ENCODE measurements around the gene ENTPD6. TPM values are rescaled to one million over a fixed set of nuclear protein-coding genes. Genes with fewer than 3 reads are reported as not detected.
"Not testable (repeated sequence)": the region's sequence is repeated elsewhere in the genome, so short reads cannot be mapped to it uniquely, and the experiment has no call there.

ENTPD6 gene
- total RNA-seq, 2 experiments from 2014 or later, result 45.3 to 49.6 TPM

DNA sequence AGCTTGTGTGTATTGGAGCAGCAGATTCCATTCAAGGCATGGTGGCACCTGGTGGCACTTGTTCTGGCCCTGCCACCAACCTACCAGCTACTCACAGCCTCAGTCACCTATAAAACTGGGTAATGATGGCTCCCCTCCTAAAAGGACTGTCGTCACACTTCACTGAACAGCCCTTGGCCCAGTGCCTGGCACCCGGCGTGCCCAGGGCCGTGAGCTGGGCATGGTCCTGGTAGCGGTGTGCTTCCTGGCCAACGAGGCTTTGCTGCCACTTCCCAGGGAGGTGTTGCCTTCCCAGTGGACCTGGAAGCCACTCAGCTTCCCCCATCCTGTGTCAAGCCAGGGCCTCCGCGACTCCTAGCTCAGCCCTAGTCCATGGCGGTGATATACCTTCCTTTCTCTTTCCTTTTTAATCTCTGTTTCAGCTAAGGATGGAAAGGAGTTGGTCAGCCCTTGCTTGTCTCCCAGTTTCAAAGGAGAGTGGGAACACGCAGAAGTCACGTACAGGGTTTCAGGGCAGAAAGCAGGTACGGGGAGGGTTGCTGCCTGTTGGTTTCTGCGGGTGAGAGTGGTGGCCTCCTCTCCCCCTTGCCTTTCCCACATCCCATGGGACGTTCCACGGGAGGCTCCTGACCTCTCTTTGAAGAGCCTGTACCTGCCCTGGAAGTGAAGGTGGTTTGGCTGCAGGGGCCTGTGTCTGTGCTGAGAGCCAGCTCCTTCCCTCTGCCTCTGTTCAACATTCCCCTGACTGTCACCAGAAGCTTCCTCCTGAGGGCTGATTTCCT lies 25.5 kb downstream of the ENTPD6 start:
- CTCF ChIA-PET, result no interaction called here
- POLR2A ChIA-PET, result no interaction called here

- CTCF ChIA-PET, result interaction anchor here (2.1 kb wide), 1 partner anchor 11 kb away, joined by 11 read pairs; no protein-coding TSS in a partner anchor
- POLR2A ChIA-PET, result no interaction called here
These were observed 26.3 kb downstream of the ENTPD6 start for GRCh38 chr20:25221592-25222460.

GRCh38 chr20:25222461-25223178 lies 27.1 kb downstream of the ENTPD6 start:
- ChIA-PET CTCF (interaction anchor here (1.0 to 2.1 kb wide), 4 partner anchors 11 to 74 kb away, joined by 3 to 11 read pairs (median 4); partner anchors contain the start of gene PYGB), POLR2A (interaction anchor here (1.2 kb wide), 1 partner anchor 25 kb away, joined by 6 read pairs; the partner anchor contains the start of gene PYGB)

DNA sequence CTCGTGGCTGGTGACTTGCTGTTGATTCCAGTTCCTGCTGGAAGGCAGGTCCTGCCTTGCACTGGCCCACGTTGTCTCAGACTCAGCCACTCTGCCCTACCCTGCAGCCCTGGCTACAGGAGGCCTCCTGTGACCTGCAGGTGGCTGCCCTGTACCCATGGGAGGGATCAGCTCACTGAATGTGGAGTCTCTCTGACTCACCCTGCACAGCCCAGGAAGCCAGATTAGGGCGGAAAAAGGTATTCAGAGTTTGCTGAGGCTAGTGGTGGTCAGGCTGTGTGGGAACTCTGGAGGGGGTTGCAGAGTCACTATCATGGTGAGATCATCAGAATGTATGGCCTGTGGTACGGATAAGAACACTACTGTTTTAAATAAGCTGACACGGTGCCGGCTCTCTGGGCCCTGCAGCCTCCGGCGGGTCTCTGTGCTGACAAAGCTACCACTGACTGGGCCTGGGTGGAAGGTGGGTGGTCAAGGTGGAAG lies 27.7 kb downstream of the ENTPD6 start:
- POLR2A ChIA-PET, result interaction anchor here (0.8 to 1.2 kb wide), 2 partner anchors 14 to 24 kb away, joined by 3 to 6 read pairs; partner anchors contain the start of gene PYGB

GRCh38 chr20:25223765-25224720 lies 28.5 kb downstream of the ENTPD6 start:
- CTCF ChIA-PET, result interaction anchor here (1.0 to 2.1 kb wide), 6 partner anchors 9 to 72 kb away, joined by 3 to 11 read pairs (median 4); partner anchors contain the start of gene PYGB

More for the DNA sequence above, 27.7 kb downstream of the ENTPD6 start:
- CTCF ChIA-PET, result interaction anchor here (1.0 to 2.1 kb wide), 5 partner anchors 10 to 73 kb away, joined by 3 to 11 read pairs (median 4); partner anchors contain the start of gene PYGB

DNA sequence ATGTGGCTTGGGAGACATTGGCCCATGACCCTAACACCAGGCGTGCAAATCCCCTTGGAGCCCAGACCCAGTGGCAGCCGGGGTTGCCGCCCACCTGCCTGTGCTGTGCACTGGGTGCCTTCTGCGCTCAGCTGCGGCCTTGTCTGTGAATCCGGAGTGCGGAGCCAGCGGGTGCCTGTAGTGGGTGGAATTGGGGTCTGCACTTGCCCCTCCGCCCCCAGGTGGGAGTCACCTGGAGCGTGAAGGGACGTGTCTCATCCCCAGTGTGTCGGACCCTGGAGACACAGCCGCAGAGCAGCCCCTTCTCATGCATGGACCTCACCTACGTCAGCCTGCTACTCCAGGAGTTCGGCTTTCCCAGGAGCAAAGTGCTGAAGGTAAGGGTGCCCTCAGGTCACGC lies 29.4 kb downstream of the ENTPD6 start:
- CTCF ChIA-PET, result interaction anchor here (1.3 kb wide), 1 partner anchor 11 kb away, joined by 3 read pairs; no protein-coding TSS in a partner anchor
- POLR2A ChIA-PET, result no interaction called here

More at GRCh38 chr20:25223765-25224720, 28.5 kb downstream of the ENTPD6 start:
- POLR2A ChIA-PET, result interaction anchor here (0.5 to 1.2 kb wide), 4 partner anchors 14 to 269 kb away, joined by 3 to 6 read pairs (median 3); partner anchors contain the start of gene PYGB

- ChIA-PET POLR2A (no interaction called here), CTCF (interaction anchor here (0.6 to 1.3 kb wide), 2 partner anchors 10 to 28 kb away, joined by 3 read pairs; no protein-coding TSS in a partner anchor)
These were observed 30.3 kb downstream of the ENTPD6 start for GRCh38 chr20:25225642-25226432.

DNA sequence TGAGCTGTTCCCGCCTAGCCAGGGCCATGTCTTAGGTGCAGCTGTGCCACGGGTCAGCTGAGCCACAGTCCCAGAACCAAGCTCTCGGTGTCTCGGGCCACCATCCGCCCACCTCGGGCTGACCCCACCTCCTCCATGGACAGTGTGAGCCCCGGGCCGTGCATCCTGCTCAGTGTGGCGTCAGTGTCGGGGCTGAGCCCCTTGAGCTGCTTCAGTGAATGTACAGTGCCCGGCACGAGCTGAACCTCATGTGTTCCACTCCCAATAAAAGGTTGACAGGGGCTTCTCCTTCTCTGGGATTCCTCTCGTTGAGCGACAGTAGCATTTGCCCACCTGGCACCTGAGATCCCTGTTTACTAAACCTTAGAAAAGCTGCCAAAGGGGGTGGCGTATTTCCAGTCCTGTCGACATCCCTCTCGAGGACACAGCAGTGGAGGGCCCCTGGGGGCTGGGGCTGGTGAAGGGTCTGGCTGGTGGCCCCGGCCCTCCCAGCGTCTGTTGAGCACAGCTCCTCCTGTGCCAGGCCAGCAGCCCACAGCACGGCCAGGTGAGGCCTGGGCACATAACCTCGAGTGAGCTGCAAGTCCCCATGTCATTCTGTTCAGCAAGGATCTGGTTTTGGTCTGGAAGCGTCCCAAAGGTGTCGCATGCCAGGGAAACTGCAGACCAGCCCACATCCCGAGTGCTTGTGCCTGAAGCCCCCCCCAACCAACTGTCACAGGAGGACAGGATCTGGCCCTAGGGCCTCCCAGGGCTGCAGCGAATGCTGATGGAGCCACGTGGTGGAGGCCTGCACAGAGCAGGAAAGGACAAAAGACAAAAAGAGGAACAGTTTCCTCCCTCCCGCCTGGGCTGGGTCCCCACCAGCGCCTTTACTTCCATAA lies 31.2 kb downstream of the ENTPD6 start:
- ChIA-PET POLR2A (no interaction called here), CTCF (interaction anchor here (0.6 kb wide), 1 partner anchor 27 kb away, joined by 3 read pairs; no protein-coding TSS in a partner anchor)

DNA sequence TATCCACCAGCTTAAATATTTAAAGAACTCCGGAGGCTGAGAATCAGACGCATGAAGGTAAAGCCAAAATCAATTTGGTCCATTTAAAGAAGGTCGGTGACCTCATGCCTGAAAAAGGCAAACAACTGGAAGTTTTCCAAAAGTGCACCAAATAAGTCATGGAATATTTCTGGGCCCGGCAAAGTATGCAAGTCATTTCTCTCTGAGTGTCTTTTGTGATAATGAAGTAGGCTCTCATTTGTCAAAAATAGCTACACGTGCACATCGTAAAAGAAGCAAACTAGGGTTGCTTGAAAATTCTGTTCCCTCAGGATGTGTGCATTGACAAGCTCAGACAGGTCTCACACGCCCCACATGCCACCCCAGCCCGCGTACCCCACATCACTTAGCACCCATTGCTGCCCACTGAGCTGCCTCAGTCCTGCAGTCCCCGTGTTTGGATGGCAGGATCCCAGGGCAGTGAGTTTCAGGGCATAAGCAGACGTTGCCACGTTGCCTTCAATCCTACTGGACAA lies 31.9 kb downstream of the ENTPD6 start:
- ChIA-PET POLR2A (no interaction called here), CTCF (no interaction called here)

DNA sequence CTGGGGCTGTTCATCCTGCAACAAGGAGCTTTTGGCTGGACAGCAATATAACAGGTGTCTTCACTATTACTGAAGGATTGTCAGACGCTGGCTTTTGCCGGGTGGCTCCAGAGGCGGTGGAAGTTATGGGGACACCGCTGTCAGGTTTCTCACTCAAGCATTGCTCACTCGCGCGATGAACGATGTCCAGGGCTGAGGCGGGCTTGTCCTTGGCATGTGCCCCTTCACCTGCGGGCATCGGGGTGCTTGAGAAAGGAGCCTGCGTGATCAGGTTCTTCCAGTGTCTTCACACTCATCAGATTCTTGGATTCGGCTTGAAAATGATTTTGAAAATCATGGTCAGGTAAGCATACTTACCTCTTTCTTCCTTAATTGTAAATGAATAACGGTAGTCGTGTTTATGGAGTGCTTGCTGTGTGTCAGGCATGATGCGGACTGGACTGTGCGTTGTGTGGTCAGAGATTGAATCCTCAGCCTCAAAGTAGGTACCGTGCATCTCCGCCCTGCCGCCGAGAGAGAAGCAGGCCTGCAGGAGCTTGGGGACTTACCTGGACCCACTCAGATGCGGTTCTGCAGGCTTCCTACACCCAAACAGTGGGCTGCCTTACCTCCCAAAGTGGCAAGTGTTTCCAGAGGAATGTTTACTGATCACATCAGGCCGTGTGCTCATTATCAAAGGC lies 34.1 kb downstream of the ENTPD6 start:
- ChIA-PET CTCF (no interaction called here), POLR2A (no interaction called here)

DNA sequence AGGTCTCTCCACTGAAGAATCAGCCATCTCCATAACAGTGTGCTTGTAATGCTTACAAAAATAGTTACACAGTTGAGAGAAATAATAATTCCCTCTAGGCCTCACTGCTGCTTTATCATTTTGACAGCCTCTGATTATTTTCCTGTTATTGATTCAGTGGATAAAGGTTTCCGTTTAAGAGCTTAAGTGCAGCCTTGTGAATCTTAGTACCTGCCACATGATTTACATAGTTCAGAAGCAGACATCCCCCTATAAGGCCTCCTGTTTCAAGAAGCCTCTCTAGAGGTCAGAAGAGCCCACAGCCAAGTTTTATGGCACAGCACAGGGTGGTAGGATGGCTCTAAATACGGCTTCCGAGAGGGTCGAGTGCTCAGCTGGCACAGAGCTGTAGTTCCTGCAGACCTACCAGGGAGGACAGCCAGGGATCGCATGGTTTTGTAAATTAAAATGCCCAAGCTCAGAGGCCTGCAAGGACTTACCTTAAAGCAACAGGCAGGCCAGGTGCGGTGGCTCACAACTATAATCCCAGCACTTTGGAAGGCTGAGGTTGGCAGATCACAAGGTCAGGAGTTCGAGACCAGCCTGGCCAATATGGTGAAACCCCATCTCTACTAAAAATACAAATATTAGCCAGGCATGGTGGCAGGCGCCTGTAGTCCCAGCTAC lies 34.8 kb downstream of the ENTPD6 start:
- POLR2A ChIA-PET, result no interaction called here
- CTCF ChIA-PET, result no interaction called here

DNA sequence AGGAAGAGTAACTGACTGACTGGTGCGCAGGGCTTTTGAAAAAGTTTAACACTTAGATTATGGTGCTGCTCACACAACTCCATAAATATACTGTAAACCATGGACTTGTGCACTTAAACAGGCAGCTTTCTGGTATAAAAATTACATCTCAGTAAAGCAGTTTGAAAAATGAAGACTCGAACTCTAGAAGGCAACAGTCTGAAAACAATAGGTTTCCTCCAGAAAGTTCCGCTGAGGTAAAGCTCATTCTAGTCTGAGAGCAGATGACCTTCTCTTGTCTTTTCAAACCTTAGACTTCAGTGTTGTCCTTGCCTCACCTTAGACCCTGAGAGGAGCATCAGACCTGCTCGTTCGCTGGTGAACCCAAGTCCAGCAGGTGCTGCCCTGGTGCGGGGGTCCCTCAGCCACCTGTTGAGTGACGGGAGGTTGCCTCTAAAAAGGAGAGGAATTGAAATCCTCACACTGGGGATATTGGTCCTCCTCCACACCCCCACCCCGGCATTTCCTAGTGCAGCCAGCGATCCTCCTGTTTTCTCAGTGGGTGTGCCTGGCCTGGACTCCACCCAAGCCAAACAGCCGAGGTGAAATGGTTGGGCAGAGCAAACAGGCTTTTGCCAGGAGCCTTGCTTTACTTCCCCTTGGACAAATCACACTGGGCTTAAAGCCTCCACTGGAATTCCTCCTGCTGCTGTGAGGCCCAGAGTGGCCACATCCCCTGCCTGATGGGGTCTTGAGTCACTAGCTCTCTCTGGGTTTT lies 37.7 kb downstream of the ENTPD6 start:
- ChIA-PET POLR2A (no interaction called here), CTCF (interaction anchor here (1.0 to 1.8 kb wide), 2 partner anchors 10 kb away, joined by 3 to 11 read pairs; no protein-coding TSS in a partner anchor)

GRCh38 chr20:25234009-25234849 lies 38.7 kb downstream of the ENTPD6 start:
- CTCF ChIA-PET, result interaction anchor here (1.8 kb wide), 1 partner anchor 11 kb away, joined by 11 read pairs; no protein-coding TSS in a partner anchor
- POLR2A ChIA-PET, result not testable (repeated sequence)

Data from activated CD8-positive, alpha-beta memory T cell treated with anti-CD3 and anti-CD28 coated beads for 36 hours (primary cell).